Gastrocnemius medialis (tissue), 4 donors: ENCODE data around the gene GABBR2.

Experiments used
- POLR2A ChIP-seq, 2 donors: fragments of 450-650 bp; IDR thresholded peaks; one replicate each; pipeline ENCODE4 v1.6.1; 2017; ENCODE audit warnings: antibody characterized with exemption in 2 of 2, mild to moderate bottlenecking in 2 of 2, moderate library complexity in 2 of 2
- TF ChIP-seq, protein P1 (sequence below), 5 experiments: fragments of 450-650 bp in 3 of 5; fragments of 200-600 bp in 2 of 5; sonication (generic) in 2 of 5; IDR thresholded peaks in 4 of 5; conservative IDR thresholded peaks in 1 of 5; 1 replicate in 4 of 5; 2 replicates in 1 of 5; pipeline ENCODE4 v1.5.1; 2016 to 2019; ENCODE audit warnings: antibody characterized with exemption in 5 of 5, mild to moderate bottlenecking in 3 of 5, moderate library complexity in 3 of 5

DNA sequence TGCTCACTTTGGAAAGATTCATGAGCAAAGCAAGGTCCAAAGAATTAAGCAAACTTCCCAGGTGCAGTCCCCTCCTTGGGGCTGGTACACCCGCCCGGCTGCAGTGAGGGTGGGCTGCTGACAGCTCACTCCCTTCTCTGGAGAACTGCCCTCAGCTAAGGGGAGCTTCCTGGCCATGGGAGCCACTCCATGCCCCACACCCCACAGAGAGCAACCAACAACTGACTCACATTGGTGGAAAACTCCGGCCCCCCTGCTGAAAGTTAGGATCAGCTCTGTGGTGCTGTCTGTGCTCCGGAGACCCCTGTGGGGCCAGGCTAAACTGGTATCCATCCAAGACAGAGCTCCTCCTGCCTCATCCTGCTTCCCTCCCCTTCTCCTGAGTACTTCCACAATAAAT lies 223.0 kb downstream of the GABBR2 start:
- no peak for TF ChIP-seq POLR2A (IDR thresholded peaks at IDR 0.05)
- TF ChIP-seq, protein P1, sequence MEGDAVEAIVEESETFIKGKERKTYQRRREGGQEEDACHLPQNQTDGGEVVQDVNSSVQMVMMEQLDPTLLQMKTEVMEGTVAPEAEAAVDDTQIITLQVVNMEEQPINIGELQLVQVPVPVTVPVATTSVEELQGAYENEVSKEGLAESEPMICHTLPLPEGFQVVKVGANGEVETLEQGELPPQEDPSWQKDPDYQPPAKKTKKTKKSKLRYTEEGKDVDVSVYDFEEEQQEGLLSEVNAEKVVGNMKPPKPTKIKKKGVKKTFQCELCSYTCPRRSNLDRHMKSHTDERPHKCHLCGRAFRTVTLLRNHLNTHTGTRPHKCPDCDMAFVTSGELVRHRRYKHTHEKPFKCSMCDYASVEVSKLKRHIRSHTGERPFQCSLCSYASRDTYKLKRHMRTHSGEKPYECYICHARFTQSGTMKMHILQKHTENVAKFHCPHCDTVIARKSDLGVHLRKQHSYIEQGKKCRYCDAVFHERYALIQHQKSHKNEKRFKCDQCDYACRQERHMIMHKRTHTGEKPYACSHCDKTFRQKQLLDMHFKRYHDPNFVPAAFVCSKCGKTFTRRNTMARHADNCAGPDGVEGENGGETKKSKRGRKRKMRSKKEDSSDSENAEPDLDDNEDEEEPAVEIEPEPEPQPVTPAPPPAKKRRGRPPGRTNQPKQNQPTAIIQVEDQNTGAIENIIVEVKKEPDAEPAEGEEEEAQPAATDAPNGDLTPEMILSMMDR (IDR thresholded peaks at IDR 0.05 in 4 of 5, conservative IDR thresholded peaks at IDR 0.05 in 1 of 5) = no peak
